VCaP (cell line): ENCODE data around the gene HSD17B10.

Experiments
- H3K27ac ChIP-seq: fragments of 450-650 bp; 2 replicates; pipeline ENCODE4 v1.5.1; 2017
- TF ChIP-seq, protein P1 (sequence below): fragments of 450-650 bp; conservative IDR thresholded peaks from 2 replicates; pipeline ENCODE4 v1.5.1; 2017; ENCODE audit warnings: mild to moderate bottlenecking, moderate library complexity

HSD17B10 gene

DNA sequence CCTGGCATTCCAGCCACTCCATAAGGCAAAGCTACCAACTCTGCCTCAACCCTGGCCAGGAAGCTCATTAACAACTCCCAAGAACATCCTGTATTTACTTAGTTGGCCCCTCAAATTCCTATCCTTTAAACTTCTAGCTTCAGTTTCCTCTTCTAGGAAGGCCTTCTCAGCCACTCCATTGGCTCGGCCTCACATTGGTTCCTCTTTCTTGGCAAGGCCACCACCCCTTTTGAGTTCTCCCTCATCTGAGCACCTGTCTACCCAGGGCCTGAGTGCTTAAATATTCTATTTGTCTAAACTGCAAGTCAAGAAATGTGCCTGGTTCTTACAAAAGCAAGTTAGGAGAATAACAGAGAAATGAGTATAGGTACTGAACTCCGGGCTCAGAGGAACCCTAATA, 21.7 kb downstream of the HSD17B10 start:
- TF ChIP-seq, protein P1, sequence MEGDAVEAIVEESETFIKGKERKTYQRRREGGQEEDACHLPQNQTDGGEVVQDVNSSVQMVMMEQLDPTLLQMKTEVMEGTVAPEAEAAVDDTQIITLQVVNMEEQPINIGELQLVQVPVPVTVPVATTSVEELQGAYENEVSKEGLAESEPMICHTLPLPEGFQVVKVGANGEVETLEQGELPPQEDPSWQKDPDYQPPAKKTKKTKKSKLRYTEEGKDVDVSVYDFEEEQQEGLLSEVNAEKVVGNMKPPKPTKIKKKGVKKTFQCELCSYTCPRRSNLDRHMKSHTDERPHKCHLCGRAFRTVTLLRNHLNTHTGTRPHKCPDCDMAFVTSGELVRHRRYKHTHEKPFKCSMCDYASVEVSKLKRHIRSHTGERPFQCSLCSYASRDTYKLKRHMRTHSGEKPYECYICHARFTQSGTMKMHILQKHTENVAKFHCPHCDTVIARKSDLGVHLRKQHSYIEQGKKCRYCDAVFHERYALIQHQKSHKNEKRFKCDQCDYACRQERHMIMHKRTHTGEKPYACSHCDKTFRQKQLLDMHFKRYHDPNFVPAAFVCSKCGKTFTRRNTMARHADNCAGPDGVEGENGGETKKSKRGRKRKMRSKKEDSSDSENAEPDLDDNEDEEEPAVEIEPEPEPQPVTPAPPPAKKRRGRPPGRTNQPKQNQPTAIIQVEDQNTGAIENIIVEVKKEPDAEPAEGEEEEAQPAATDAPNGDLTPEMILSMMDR, result no peak
- H3K27ac ChIP-seq, result no peak overlapping the region

DNA sequence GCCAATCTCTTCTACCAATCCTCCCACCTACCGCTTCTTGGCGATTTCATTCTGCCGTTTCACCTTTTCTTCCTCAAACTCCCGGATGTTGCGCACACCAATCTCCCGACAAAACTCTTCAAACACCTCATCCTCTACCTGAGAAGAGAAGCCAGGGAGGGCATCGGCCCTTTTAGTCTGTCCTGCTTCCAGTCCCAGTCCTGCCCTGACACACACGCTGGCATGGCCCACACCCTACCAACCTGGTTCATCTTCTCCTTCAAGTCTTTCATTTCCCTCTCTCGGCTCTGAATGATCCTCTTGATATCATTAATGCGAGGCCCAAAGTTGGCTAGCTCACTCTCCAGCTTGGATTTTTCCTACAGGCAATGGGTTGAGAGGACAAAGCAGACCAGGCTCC, 30.6 kb downstream of the HSD17B10 start:
- H3K27ac ChIP-seq, result no peak overlapping the region
- TF ChIP-seq, protein P1, result no peak

DNA sequence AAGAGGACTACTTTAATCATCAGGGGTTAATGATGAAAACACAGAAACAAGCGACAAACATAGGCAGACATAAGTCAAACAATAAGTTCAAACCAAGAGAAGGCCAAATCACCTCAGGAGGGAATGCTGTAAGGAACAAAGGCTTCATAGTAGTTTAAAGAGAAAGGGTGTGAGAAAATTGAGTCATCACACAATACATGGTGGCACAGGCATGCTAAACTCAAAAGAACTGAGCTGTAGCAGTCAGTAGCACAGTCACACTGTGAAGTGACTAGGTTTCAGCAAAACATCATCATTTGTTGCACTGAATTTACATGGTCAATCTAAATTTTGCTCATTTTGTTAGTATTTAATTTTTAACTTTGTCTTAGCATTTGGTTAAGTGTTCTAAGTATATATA, 36.0 kb downstream of the HSD17B10 start:
- TF ChIP-seq, protein P1, result no peak
- no peak overlapping the region for H3K27ac ChIP-seq

DNA sequence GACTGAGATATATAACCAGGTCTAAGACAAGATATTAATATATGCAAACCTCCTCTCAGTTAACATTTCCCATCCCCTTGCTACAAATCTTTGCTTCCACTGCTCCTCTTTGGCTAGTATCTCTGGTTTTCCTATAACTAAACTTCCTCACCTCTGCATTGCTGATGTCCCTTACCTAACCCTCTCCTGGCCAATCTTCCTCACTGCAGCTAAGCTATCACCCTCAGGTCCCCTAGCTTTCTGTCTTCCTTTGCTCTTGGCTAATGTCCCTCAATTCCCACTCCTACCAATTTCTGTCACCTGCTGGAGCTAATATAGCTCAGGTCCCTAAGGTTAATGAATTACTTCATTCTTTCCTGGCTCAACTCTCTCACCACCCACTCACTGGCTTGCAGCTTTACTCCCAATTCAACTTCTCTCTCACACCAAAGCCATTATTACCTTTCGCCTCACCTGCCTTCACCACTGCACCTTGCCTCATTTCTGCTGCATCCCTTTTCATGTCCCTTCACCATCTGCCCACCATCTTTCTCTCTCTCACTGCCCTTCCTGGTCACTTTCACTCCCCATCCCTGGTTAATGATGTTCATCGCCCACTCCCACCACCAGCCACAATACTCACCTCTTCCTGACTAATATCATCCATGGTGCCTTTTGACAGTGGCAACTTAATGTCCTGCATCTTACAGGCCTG, 38.4 kb downstream of the HSD17B10 start:
- TF ChIP-seq, protein P1, result no peak
- no peak overlapping the region for H3K27ac ChIP-seq

DNA sequence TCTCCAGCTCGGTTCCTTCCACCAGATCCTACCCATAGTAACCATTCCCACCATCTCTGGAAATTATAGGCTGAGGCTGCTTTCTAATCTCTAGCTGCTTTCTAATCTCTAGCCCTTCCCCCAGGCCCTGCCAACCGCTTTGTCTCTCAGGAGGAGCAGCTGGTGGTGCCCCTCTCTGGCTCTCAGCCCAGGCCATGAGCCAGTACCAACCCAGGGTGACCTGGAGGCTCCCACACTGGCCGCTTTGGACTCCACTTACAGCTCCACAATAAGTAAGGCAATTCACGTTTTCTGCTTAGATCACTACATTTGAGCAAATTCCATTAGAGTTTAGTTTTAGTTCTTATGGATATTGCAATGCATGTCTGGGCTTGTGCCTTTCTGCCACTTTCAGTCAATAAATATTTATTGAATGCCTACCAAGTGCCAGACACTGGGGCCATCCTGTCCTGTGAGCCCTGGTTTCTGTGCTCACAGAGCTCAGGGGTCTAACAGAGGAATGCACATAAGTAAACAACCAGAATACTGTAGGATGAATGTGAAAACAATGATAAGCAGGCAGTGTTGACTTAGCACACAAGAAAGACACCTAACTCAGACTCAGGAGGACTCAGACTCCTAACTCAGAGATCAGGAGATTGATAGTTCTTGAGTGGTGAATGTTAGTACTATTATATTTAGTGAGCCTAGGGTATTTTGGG, 50.6 kb downstream of the HSD17B10 start:
- TF ChIP-seq, protein P1, result no peak
- no peak overlapping the region for H3K27ac ChIP-seq
